ENCODE measurements around the gene SRRM4.
A peak's percentile ranks its signal among the peaks of the same experiment; 100 is the strongest.
"Not testable (repeated sequence)": the region's sequence is repeated elsewhere in the genome, so short reads cannot be mapped to it uniquely, and the experiment has no call there.

The SRRM4 gene

GRCh38 chr12:119071638-119072231 lies 90.4 kb downstream of the SRRM4 start:
- no peak for DNase-seq

- DNase-seq, result no peak
Measured at GRCh38 chr12:119072440-119072839, 91.1 kb downstream of the SRRM4 start.

GRCh38 chr12:119075222-119075787 lies 94.0 kb downstream of the SRRM4 start:
- DNase-seq, result no peak

- DNase-seq, result no peak
Measured at GRCh38 chr12:119075918-119076317, 94.6 kb downstream of the SRRM4 start.

GRCh38 chr12:119079530-119079929 lies 98.2 kb downstream of the SRRM4 start:
- DNase-seq, result no peak

GRCh38 chr12:119082016-119082415 lies 100.7 kb downstream of the SRRM4 start:
- DNase-seq, result no peak

- DNase-seq, result no peak
Measured at GRCh38 chr12:119082496-119082895, 101.2 kb downstream of the SRRM4 start.

GRCh38 chr12:119088685-119089379 lies 107.5 kb downstream of the SRRM4 start:
- no peak for DNase-seq

GRCh38 chr12:119089380-119090013 lies 108.2 kb downstream of the SRRM4 start:
- no peak for DNase-seq

- DNase-seq, result no peak
Measured at GRCh38 chr12:119090276-119090675, 108.9 kb downstream of the SRRM4 start.

GRCh38 chr12:119090865-119091264 lies 109.5 kb downstream of the SRRM4 start:
- DNase-seq, result no peak

- DNase-seq, result no peak
Measured at GRCh38 chr12:119096429-119097202, 115.3 kb downstream of the SRRM4 start.

- DNase-seq, result no peak
Measured at GRCh38 chr12:119100933-119101332, 119.6 kb downstream of the SRRM4 start.

GRCh38 chr12:119102274-119102673 lies 120.9 kb downstream of the SRRM4 start:
- DNase-seq, result no peak

- no peak for DNase-seq
Measured at GRCh38 chr12:119102714-119103113, 121.4 kb downstream of the SRRM4 start.

GRCh38 chr12:119104969-119105368 lies 123.6 kb downstream of the SRRM4 start:
- not testable (repeated sequence) for DNase-seq

GRCh38 chr12:119113496-119113986 lies 132.2 kb downstream of the SRRM4 start:
- no peak for DNase-seq

GRCh38 chr12:119114294-119114693 lies 133.0 kb downstream of the SRRM4 start:
- no peak for DNase-seq

GRCh38 chr12:119115296-119115905 lies 134.1 kb downstream of the SRRM4 start:
- peak; percentile 13 for DNase-seq

GRCh38 chr12:119117936-119118335 lies 136.6 kb downstream of the SRRM4 start:
- no peak for DNase-seq

- DNase-seq, result no peak
Measured at GRCh38 chr12:119118625-119119024, 137.3 kb downstream of the SRRM4 start.

- no peak for DNase-seq
Measured at GRCh38 chr12:119122047-119122446, 140.7 kb downstream of the SRRM4 start.

- DNase-seq, result no peak
Measured at GRCh38 chr12:119122751-119123150, 141.4 kb downstream of the SRRM4 start.

All from NCI-H226 (cell line).